Caco-2 (cell line): ENCODE results near the gene AP4S1. TPM values are rescaled to one million over a fixed set of nuclear protein-coding genes. Genes with fewer than 3 reads are reported as not detected.
A peak's percentile ranks its signal among the peaks of the same experiment; 100 is the strongest.

ENCODE experiments used
- Bru-seq: library from RNA; stranded (reverse); fragments of 400-500 nt; gene quantifications from one replicate; lab custom pipeline; 2021; lab: Mats Ljungman, UMichigan
- BruChase-seq, 2 experiments: library from RNA; stranded (reverse); fragments of 400-500 nt; gene quantifications; one replicate each; lab custom pipeline; 2021; lab: Mats Ljungman, UMichigan
- BruUV-seq: library from RNA; stranded (reverse); fragments of 400-500 nt; replicated peaks from 2 replicates; lab custom pipeline; 2021; lab: Mats Ljungman, UMichigan
- CTCF ChIA-PET: fragments of 300-600 bp; sonication (Branson Sonifier 250); formaldehyde crosslinking; loops from one replicate; lab custom pipeline; 2022; ENCODE audit warnings: antibody characterized with exemption; lab: Charles Lee
- POLR2A ChIA-PET: fragments of 300-600 bp; sonication (Branson Sonifier 250); formaldehyde crosslinking; loops from one replicate; lab custom pipeline; 2022; ENCODE audit warnings: antibody characterized with exemption; lab: Charles Lee
- DNase-seq, 2 experiments: peaks; one replicate each; pipeline versions ENCODE4 v3.0.0 to v3.0.0-alpha.2; 2020 to 2022
- H3K27me3 ChIP-seq: replicated peaks from 2 replicates; pipeline ENCODE4 v1.6.0; 2011; ENCODE audit warnings: low read length; ENCODE audit not compliant: control insufficient read depth, insufficient read depth
- H3K36me3 ChIP-seq: 2 replicates; pipeline ENCODE4 v1.5.1; 2011; ENCODE audit warnings: low read length; ENCODE audit not compliant: control insufficient read depth, insufficient read depth
- H3K4me1 ChIP-seq: fragments of 250-450 bp; sonication (Bioruptor Pico); 2 replicates; pipeline ENCODE4 v1.5.1; 2020; ENCODE audit warnings: mild to moderate bottlenecking
- H3K4me3 ChIP-seq: 2 replicates; pipeline ENCODE4 v1.5.1; 2011; ENCODE audit warnings: low read depth, mild to moderate bottlenecking, control low read depth, low read length
- H3K9me3 ChIP-seq: fragments of 250-450 bp; sonication (Bioruptor Pico); 2 replicates; pipeline ENCODE4 v1.5.1; 2020; ENCODE audit warnings: mild to moderate bottlenecking, moderate library complexity
- H3K27ac Mint-ChIP-seq: one replicate; pipeline ENCODE4 v1.8.0; 2022; ENCODE audit warnings: mixed read lengths; ENCODE audit not compliant: unreplicated experiment
- H3K27me3 Mint-ChIP-seq: one replicate; pipeline ENCODE4 v1.8.0; 2022; ENCODE audit warnings: mixed read lengths; ENCODE audit not compliant: insufficient read depth, unreplicated experiment
- H3K36me3 Mint-ChIP-seq: one replicate; pipeline ENCODE4 v1.8.0; 2022; ENCODE audit warnings: mild to moderate bottlenecking, mixed read lengths; ENCODE audit not compliant: insufficient read depth, unreplicated experiment
- H3K4me1 Mint-ChIP-seq: one replicate; pipeline ENCODE4 v1.8.0; 2022; ENCODE audit warnings: low read depth, mixed read lengths; ENCODE audit not compliant: unreplicated experiment
- H3K4me3 Mint-ChIP-seq: one replicate; pipeline ENCODE4 v1.8.0; 2022; ENCODE audit warnings: mild to moderate bottlenecking, moderate library complexity, mixed read lengths; ENCODE audit not compliant: unreplicated experiment
- H3K9me3 Mint-ChIP-seq: one replicate; pipeline ENCODE4 v1.8.0; 2022; ENCODE audit warnings: mixed read lengths; ENCODE audit not compliant: unreplicated experiment
- CTCF ChIP-seq, 2 experiments: fragments of 200-600 bp in 1 of 2; IDR thresholded peaks; 1 replicate in 1 of 2; 2 replicates in 1 of 2; pipeline versions ENCODE4 v1.5.1 to v1.8.0; 2011 to 2022; ENCODE audit warnings: antibody characterized with exemption in 1 of 2, control low read depth in 1 of 2, inconsistent platforms in 1 of 2, low read depth in 1 of 2, low read length in 1 of 2, mild to moderate bottlenecking in 1 of 2, moderate library complexity in 1 of 2; ENCODE audit not compliant: insufficient read depth in 1 of 2, severe bottlenecking in 1 of 2, unreplicated experiment in 1 of 2
- intact Hi-C: fragments of 100-400 bp; cut with micrococcal nuclease; formaldehyde crosslinking; loops from one replicate; pipeline ENCODE4 v1.10.0; 2022; ENCODE audit not compliant: unreplicated experiment
- long read RNA-seq: library from polyadenylated mRNA; stranded (forward); transcript quantifications from one replicate; pipeline ENCODE4 v2.0.0, GENCODE V29; 2022
- total RNA-seq: library from RNA; stranded (reverse); gene quantifications from 2 replicates; pipeline ENCODE4 v1.2.3, GENCODE V29; 2022

The AP4S1 gene, protein sequence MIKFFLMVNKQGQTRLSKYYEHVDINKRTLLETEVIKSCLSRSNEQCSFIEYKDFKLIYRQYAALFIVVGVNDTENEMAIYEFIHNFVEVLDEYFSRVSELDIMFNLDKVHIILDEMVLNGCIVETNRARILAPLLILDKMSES
- 10.8 and 13.2 TPM in 2 replicates for total RNA-seq
- percentile 62 among the genes with signal in this experiment for Bru-seq, nascent RNA
- BruChase-seq, experiment 1, labeled RNA remaining after a 2-hour chase = percentile 59 among the genes with signal in this experiment
- percentile 57 among the genes with signal in this experiment for BruChase-seq, experiment 2, labeled RNA remaining after a 6-hour chase
- long read RNA-seq, partial matches to known transcripts = 1 of 2 reads
- long read RNA-seq, other reads (novel, unspliced or antisense) = 0 of 2 reads

DNA sequence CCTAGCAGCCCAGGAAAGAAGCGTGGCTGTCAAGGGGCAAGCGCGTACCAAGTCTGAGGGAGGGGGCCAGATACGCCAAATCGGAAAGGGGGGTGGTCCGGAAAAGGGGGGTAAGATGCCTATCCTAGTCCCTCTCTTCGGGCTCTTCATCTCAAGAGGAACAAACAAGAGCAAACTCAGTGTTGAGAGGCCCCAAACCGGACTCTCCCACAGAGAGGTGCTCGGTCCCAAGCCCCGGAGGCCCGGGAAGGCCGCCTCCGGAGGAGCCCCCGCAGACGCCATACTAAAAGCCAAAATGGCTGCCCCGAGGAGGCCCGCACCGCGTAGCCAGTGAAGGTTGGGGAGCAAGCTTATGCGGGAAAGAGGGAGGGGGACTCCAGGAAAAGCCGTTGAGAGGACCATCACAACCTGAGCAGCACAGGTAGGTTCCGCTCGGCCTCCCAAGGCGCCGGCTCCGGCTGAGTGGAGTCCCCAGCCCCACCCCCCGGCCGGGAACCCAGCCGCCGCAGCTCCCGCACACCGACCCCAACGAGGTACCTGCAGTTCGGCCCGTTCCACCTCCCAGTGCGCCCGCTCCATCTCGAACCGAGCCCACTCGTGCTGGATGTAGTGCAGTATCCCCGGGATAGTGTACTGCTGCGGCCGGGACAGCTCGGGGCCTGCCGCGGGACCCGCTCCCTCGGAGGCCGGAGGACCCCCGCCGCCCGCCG lies at the start of gene AP4S1:
TSS of gene AP4S1 (plus strand) at position 283 of the 710 bp plus-strand sequence. CDS start 40,548 bp downstream, outside the sequence.
- intact Hi-C loops = loop anchor here (1.0 to 2.0 kb wide), 2 partner anchors 45 to 57 kb away; no protein-coding TSS in a partner anchor
- peaks cover 4% of the 10 kb centered on the region for H3K4me1 ChIP-seq
- H3K9me3 ChIP-seq = no peaks in the 10 kb centered on the region
- BruUV-seq = no TSS peak
- Mint-ChIP-seq H3K4me3 (peak within 1 kb of the TSS; percentile 100), H3K27me3 (no peaks in the 10 kb centered on the region), H3K36me3 (peaks cover 19% of the 10 kb centered on the region), H3K27ac (peak within 1 kb of the TSS; percentile 94), H3K9me3 (no peaks in the 10 kb centered on the region), H3K4me1 (peaks cover 11% of the 10 kb centered on the region)
- CTCF ChIA-PET = interaction anchor here (0.6 to 1.3 kb wide), 2 partner anchors 57 to 379 kb away, joined by 4 to 5 read pairs; no protein-coding TSS in a partner anchor
- peak; percentile 50 to 65 for DNase-seq
- peak within 1 kb of the TSS; percentile 88 for H3K4me3 ChIP-seq
- no peaks in the 10 kb centered on the region for H3K27me3 ChIP-seq
- no peak for TF ChIP-seq CTCF (IDR thresholded peaks at IDR 0.05; ENCODE audit: insufficient read depth in 1 of 2, low read depth in 1 of 2, low read length in 1 of 2, severe bottlenecking in 1 of 2, unreplicated experiment in 1 of 2)
- H3K36me3 ChIP-seq = no peaks in the 10 kb centered on the region; the same call in 1 of the 2 replicates
- POLR2A ChIA-PET = interaction anchor here (0.7 to 1.4 kb wide), 5 partner anchors 13 to 69 kb away, joined by 3 to 5 read pairs (median 3); no protein-coding TSS in a partner anchor

DNA sequence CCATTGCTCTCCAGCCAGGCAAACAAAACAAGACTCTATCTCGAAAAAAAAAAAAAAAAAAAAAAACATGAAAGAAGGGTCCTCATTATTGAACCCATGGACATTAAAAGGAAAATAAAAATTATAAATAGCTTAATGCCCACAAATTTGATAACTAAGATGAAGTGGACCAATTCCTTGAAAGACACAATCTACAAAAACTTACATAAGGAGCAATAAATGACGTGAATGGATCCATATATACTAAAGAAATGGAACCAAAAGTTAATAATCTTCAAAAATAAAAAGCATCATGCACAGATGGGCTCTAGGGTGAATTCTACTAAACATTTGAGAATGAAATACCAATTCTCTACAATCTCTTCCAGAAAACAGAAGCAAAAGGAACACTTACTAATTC lies 47.7 kb upstream of the AP4S1 start:
- Mint-ChIP-seq H3K4me3 (no peak overlapping the region), H3K9me3 (no peaks in the 10 kb centered on the region), H3K27ac (no peak overlapping the region), H3K36me3 (peaks cover 4% of the 10 kb centered on the region), H3K4me1 (peaks cover 6% of the 10 kb centered on the region), H3K27me3 (no peaks in the 10 kb centered on the region)
- Histone ChIP-seq H3K27me3 (no peaks in the 10 kb centered on the region), H3K9me3 (peaks cover 6% of the 10 kb centered on the region; the same call in 1 of the 2 replicates), H3K36me3 (no peaks in the 10 kb centered on the region), H3K4me1 (peaks cover 9% of the 10 kb centered on the region; the same call in 1 of the 2 replicates), H3K4me3 (no peak overlapping the region)
- POLR2A ChIA-PET = no interaction called here
- intact Hi-C loops = no loop called here
- no TSS peak for BruUV-seq
- no peak for TF ChIP-seq CTCF (IDR thresholded peaks at IDR 0.05; ENCODE audit: insufficient read depth in 1 of 2, low read depth in 1 of 2, low read length in 1 of 2, severe bottlenecking in 1 of 2, unreplicated experiment in 1 of 2)
- DNase-seq = no peak
- CTCF ChIA-PET = no interaction called here
